HepG2 (cell line): ENCODE data around the gene CDAN1. TPM values are rescaled to one million over a fixed set of nuclear protein-coding genes. Genes with fewer than 3 reads are reported as not detected.

Experiments
- CHD4 ChIP-seq: fragments of 200-600 bp; sonication (generic); IDR thresholded peaks from 2 replicates; pipeline ENCODE4 v1.7.0; 2017; ENCODE audit warnings: mild to moderate bottlenecking, low read length, borderline replicate concordance
- CREB1 ChIP-seq, 2 experiments: fragments of 450-650 bp in 1 of 2; IDR thresholded peaks; 2 replicates each; pipeline ENCODE4 v1.6.1; 2016 to 2017; ENCODE audit warnings: control low read depth in 1 of 2, mild to moderate bottlenecking in 1 of 2, missing compliant biosample characterization in 1 of 2, missing genetic modification characterization in 1 of 2
- HMG20B ChIP-seq: conservative IDR thresholded peaks from 2 replicates; pipeline ENCODE4 v1.6.1; 2016; ENCODE audit warnings: missing genetic modification reagents, missing compliant biosample characterization
- JARID2 ChIP-seq: sonication (generic); formaldehyde crosslinking; IDR thresholded peaks from 2 replicates; pipeline ENCODE4 v1.8.1; 2023; ENCODE audit warnings: missing genetic modification reagents, inconsistent platforms; ENCODE audit not compliant: insufficient replicate concordance
- KLF11 ChIP-seq: IDR thresholded peaks from 2 replicates; pipeline ENCODE4 v1.6.1; 2016; ENCODE audit warnings: missing compliant biosample characterization
- KLF15 ChIP-seq: sonication (generic); formaldehyde crosslinking; IDR thresholded peaks from 2 replicates; pipeline ENCODE4 v1.8.1; 2023; ENCODE audit warnings: borderline replicate concordance, mild to moderate bottlenecking, inconsistent platforms, missing genetic modification reagents, mixed read lengths
- KMT2A ChIP-seq: sonication (generic); formaldehyde crosslinking; IDR thresholded peaks from 2 replicates; pipeline ENCODE4 v1.4.0; 2020; ENCODE audit warnings: missing genetic modification reagents
- MAZ ChIP-seq, 2 experiments: sonication (generic) in 1 of 2; formaldehyde crosslinking in 1 of 2; IDR thresholded peaks; 2 replicates each; pipeline versions ENCODE4 v1.5.0 to v1.6.1; 2012 to 2020; ENCODE audit warnings: low read depth in 2 of 2, mild to moderate bottlenecking in 2 of 2, borderline replicate concordance in 1 of 2, improper control_type of control experiment in 1 of 2, low read length in 1 of 2, missing genetic modification reagents in 1 of 2, moderate library complexity in 1 of 2
- PCBP2 ChIP-seq: fragments of 200-400 bp; formaldehyde crosslinking; optimal IDR thresholded peaks from 2 replicates; pipeline ENCODE3; 2018; ENCODE audit warnings: low read length, low read depth; ENCODE audit not compliant: poor library complexity, severe bottlenecking
- POGZ ChIP-seq: sonication (generic); formaldehyde crosslinking; IDR thresholded peaks from 2 replicates; pipeline ENCODE4 v1.4.0; 2020; ENCODE audit warnings: mild to moderate bottlenecking, missing genetic modification reagents
- PRDM10 ChIP-seq: sonication (generic); formaldehyde crosslinking; IDR thresholded peaks from 2 replicates; pipeline ENCODE4 v1.4.0; 2020; ENCODE audit warnings: low read depth, missing genetic modification reagents
- STAG1 ChIP-seq: sonication (generic); formaldehyde crosslinking; IDR thresholded peaks from 2 replicates; pipeline ENCODE4 v1.4.0; 2020; ENCODE audit warnings: missing genetic modification reagents
- ZMYM3 ChIP-seq: sonication (generic); formaldehyde crosslinking; IDR thresholded peaks from 2 replicates; pipeline ENCODE4 v1.5.1; 2020; ENCODE audit warnings: mild to moderate bottlenecking, missing genetic modification reagents
- ZNF709 ChIP-seq: sonication (generic); formaldehyde crosslinking; IDR thresholded peaks from 2 replicates; pipeline ENCODE4 v1.5.0; 2020; ENCODE audit warnings: mild to moderate bottlenecking, missing genetic modification reagents
- ZNF749 ChIP-seq: sonication (generic); formaldehyde crosslinking; IDR thresholded peaks from 2 replicates; pipeline ENCODE4 v1.8.0; 2022; ENCODE audit warnings: mild to moderate bottlenecking, missing genetic modification reagents, moderate library complexity, borderline replicate concordance
- ZNF782 ChIP-seq: sonication (generic); formaldehyde crosslinking; IDR thresholded peaks from 2 replicates; pipeline ENCODE4 v1.4.0; 2020; ENCODE audit warnings: missing genetic modification reagents, mild to moderate bottlenecking, borderline replicate concordance
- ZNF839 ChIP-seq: sonication (generic); formaldehyde crosslinking; IDR thresholded peaks from 2 replicates; pipeline ENCODE4 v1.4.0; 2020; ENCODE audit warnings: missing genetic modification reagents, mild to moderate bottlenecking, borderline replicate concordance
- ZNF883 ChIP-seq: sonication (generic); formaldehyde crosslinking; IDR thresholded peaks from 2 replicates; pipeline ENCODE4 v1.5.1; 2020; ENCODE audit warnings: mild to moderate bottlenecking, missing genetic modification reagents; ENCODE audit errors: not compliant biosample characterization
- polyA plus RNA-seq, 8 experiments: library from polyadenylated mRNA; depleted of rRNA in 3 of 8; stranded (reverse) in 7 of 8; unstranded in 1 of 8; fragments of >200 nt; fragmentation: Illumina TruSeq in 4 of 8; extraction: Trizol in 4 of 8; gene quantifications; 2 replicates each; pipeline versions ENCODE4 v1.2.1 to v1.2.3, GENCODE V29; 2011 to 2016; ENCODE audit warnings: low read depth in 4 of 8, missing spikeins in 1 of 8, mixed read lengths in 1 of 8; ENCODE audit not compliant: insufficient read depth in 1 of 8
- total RNA-seq, 5 experiments: library from RNA; depleted of rRNA; stranded (reverse); fragments of >200 nt; fragmentation: Illumina TruSeq; extraction: Trizol; gene quantifications; 2 replicates each; pipeline ENCODE4 v1.2.3, GENCODE V29; 2016; ENCODE audit warnings: low read depth in 1 of 5
- TF ChIP-seq, protein P1 (sequence below): sonication (generic); formaldehyde crosslinking; IDR thresholded peaks from 2 replicates; pipeline ENCODE4 v1.5.1; 2020; ENCODE audit warnings: missing genetic modification reagents, mild to moderate bottlenecking, borderline replicate concordance
- TF ChIP-seq, protein P2 (sequence below): sonication (generic); formaldehyde crosslinking; IDR thresholded peaks from 2 replicates; pipeline ENCODE4 v1.8.0; 2022; ENCODE audit warnings: mild to moderate bottlenecking, missing genetic modification reagents
- TF ChIP-seq, protein P3 (sequence below): sonication (generic); formaldehyde crosslinking; IDR thresholded peaks from 2 replicates; pipeline ENCODE4 v1.4.0; 2020; ENCODE audit warnings: missing genetic modification reagents

CDAN1 gene
- total and polyA plus RNA-seq, 2 of the 13 experiments (the other 11 are each of a cell fraction or from before 2014, with no cell fraction given), result 5.0 to 16.1 TPM

- TF ChIP-seq CHD4, result peak; percentile 84; the same call in 1 of the 2 replicates
- no peak for TF ChIP-seq CREB1 (IDR thresholded peaks at IDR 0.05)
- TF ChIP-seq CREB1 (CRISPR knock-in tag; IDR thresholded peaks at IDR 0.05), result no peak
- TF ChIP-seq ZNF782 (CRISPR knock-in tag), result no peak
- peak; percentile 79 for TF ChIP-seq POGZ (CRISPR knock-in tag)
- no peak for TF ChIP-seq JARID2 (CRISPR knock-in tag)
- TF ChIP-seq, protein P1, sequence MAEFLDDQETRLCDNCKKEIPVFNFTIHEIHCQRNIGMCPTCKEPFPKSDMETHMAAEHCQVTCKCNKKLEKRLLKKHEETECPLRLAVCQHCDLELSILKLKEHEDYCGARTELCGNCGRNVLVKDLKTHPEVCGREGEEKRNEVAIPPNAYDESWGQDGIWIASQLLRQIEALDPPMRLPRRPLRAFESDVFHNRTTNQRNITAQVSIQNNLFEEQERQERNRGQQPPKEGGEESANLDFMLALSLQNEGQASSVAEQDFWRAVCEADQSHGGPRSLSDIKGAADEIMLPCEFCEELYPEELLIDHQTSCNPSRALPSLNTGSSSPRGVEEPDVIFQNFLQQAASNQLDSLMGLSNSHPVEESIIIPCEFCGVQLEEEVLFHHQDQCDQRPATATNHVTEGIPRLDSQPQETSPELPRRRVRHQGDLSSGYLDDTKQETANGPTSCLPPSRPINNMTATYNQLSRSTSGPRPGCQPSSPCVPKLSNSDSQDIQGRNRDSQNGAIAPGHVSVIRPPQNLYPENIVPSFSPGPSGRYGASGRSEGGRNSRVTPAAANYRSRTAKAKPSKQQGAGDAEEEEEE, result no peak
- TF ChIP-seq ZMYM3 (CRISPR knock-in tag), result peak; percentile 96
- peak; percentile 14; the same call in 1 of the 2 replicates for TF ChIP-seq KMT2A (CRISPR knock-in tag)
- TF ChIP-seq STAG1 (CRISPR knock-in tag), result peak; percentile 77
- TF ChIP-seq, protein P2, sequence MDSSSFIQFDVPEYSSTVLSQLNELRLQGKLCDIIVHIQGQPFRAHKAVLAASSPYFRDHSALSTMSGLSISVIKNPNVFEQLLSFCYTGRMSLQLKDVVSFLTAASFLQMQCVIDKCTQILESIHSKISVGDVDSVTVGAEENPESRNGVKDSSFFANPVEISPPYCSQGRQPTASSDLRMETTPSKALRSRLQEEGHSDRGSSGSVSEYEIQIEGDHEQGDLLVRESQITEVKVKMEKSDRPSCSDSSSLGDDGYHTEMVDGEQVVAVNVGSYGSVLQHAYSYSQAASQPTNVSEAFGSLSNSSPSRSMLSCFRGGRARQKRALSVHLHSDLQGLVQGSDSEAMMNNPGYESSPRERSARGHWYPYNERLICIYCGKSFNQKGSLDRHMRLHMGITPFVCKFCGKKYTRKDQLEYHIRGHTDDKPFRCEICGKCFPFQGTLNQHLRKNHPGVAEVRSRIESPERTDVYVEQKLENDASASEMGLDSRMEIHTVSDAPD (CRISPR knock-in tag), result no peak
- TF ChIP-seq PRDM10 (CRISPR knock-in tag), result no peak
- TF ChIP-seq MAZ (IDR thresholded peaks at IDR 0.05; ENCODE audit: borderline replicate concordance, low read depth, low read length), result no peak
- TF ChIP-seq MAZ (CRISPR knock-in tag; IDR thresholded peaks at IDR 0.05; ENCODE audit: low read depth), result no peak
- TF ChIP-seq, protein P3, sequence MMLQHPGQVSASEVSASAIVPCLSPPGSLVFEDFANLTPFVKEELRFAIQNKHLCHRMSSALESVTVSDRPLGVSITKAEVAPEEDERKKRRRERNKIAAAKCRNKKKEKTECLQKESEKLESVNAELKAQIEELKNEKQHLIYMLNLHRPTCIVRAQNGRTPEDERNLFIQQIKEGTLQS (CRISPR knock-in tag), result no peak
- no peak for TF ChIP-seq KLF15 (CRISPR knock-in tag)
- no peak for TF ChIP-seq ZNF883 (CRISPR knock-in tag)
- TF ChIP-seq HMG20B (CRISPR knock-in tag), result no peak
- no peak for TF ChIP-seq KLF11 (CRISPR knock-in tag)
- no peak for TF ChIP-seq ZNF749 (CRISPR knock-in tag)
- TF ChIP-seq ZNF709 (CRISPR knock-in tag), result no peak
- no peak for TF ChIP-seq ZNF839
- TF ChIP-seq PCBP2, result no peak
These were observed 801 bp upstream of the CDAN1 start (continued) for GRCh38 chr15:42737529-42738328.
